ENCODE results near the gene UBE4A.
"Not testable (repeated sequence)": the region's sequence is repeated elsewhere in the genome, so short reads cannot be mapped to it uniquely, and the experiment has no call there.

Gene UBE4A

DNA sequence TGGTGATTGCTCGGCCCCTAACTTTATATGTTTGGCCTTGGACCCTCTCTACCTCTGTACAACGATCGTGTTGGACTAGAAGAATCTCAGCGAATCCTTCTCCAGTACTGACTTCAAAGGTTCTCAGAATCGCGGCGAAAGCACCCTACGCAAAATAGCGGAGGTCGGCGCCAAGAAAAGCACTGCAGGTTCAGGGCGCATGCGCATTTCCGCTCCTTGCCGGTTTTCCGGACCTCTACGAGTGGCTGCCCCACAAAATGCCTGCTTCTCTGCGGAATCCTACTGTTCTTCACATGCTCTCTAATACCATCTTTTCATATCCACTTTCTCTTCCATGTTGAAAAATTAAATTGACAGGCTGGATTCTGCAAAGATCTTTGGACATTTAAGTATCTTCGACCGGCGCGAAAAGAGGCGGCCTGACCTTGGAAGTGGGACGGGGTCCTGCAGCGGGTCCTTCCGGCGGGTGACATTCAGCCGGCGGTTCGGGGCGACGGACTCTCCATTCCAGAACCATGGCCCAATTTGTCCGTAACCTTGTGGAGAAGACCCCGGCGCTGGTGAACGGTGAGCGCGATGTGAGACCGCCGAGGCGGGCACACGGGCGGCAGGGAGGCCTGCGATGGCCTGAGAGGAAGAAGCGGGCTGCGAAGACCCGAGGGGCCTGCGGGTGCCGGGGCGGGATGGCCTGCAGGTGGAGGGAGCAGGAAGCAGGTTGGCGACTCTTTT, 41.9 kb downstream of the UBE4A start, which contains the start of gene ATP5MG:
ATP5MG (plus strand) TSS at position 456 of the 729 bp plus-strand sequence; CDS start at position 516, 60 bp downstream.
- Histone ChIP-seq H3K27ac (ENCODE audit: low read depth, low read length) (peak within 1 kb of the TSS; percentile 79), H3K27me3 (ENCODE audit: insufficient read depth, low read length) (no peaks in the 10 kb centered on the region), H2AFZ (ENCODE audit: low read length, unreplicated experiment) (peak within 1 kb of the TSS; percentile 92), H3K4me1 (ENCODE audit: control insufficient read depth, insufficient read depth, low read length, unreplicated experiment) (peaks cover 26% of the 10 kb centered on the region), H3K4me3 (ENCODE audit: low read depth, low read length) (peak within 1 kb of the TSS; percentile 95), H3K36me3 (ENCODE audit: insufficient read depth, low read length) (no peaks in the 10 kb centered on the region), H3K79me2 (ENCODE audit: control insufficient read depth, insufficient read depth, low read length, unreplicated experiment) (peaks cover 48% of the 10 kb centered on the region)

GRCh38 chr11:118401880-118402590, 42.6 kb downstream of the UBE4A start:
- H3K36me3 ChIP-seq (ENCODE audit: insufficient read depth, low read length): peaks cover 2% of the 10 kb centered on the region; the same call in 1 of the 2 replicates
- H3K27ac ChIP-seq (ENCODE audit: low read depth, low read length): peak overlapping the region; percentile 79
- peak overlapping the region; percentile 95 for H3K4me3 ChIP-seq (ENCODE audit: low read depth, low read length)
- peaks cover 55% of the 10 kb centered on the region for H3K79me2 ChIP-seq (ENCODE audit: control insufficient read depth, insufficient read depth, low read length, unreplicated experiment)
- H2AFZ ChIP-seq (ENCODE audit: low read length, unreplicated experiment): peak overlapping the region; percentile 92
- no peaks in the 10 kb centered on the region for H3K27me3 ChIP-seq (ENCODE audit: insufficient read depth, low read length)
- H3K4me1 ChIP-seq (ENCODE audit: control insufficient read depth, insufficient read depth, low read length, unreplicated experiment): peaks cover 26% of the 10 kb centered on the region

GRCh38 chr11:118402594-118402993, 43.2 kb downstream of the UBE4A start:
- H3K27ac ChIP-seq (ENCODE audit: low read depth, low read length): peak overlapping the region; percentile 79
- H3K4me3 ChIP-seq (ENCODE audit: low read depth, low read length): peak overlapping the region; percentile 95
- not testable (repeated sequence) for H2AFZ ChIP-seq (ENCODE audit: low read length, unreplicated experiment); H3K36me3 ChIP-seq (ENCODE audit: insufficient read depth, low read length); H3K27me3 ChIP-seq (ENCODE audit: insufficient read depth, low read length)
- peaks cover 26% of the 10 kb centered on the region for H3K4me1 ChIP-seq (ENCODE audit: control insufficient read depth, insufficient read depth, low read length, unreplicated experiment)
- H3K79me2 ChIP-seq (ENCODE audit: control insufficient read depth, insufficient read depth, low read length, unreplicated experiment): peaks cover 61% of the 10 kb centered on the region

- H3K36me3 ChIP-seq (ENCODE audit: insufficient read depth, low read length): peaks cover 13% of the 10 kb centered on the region; the same call in 1 of the 2 replicates
- H3K27ac ChIP-seq (ENCODE audit: low read depth, low read length): no peak overlapping the region; the same call in 1 of the 2 replicates
- no peak overlapping the region for H2AFZ ChIP-seq (ENCODE audit: low read length, unreplicated experiment)
- peaks cover 21% of the 10 kb centered on the region for H3K4me1 ChIP-seq (ENCODE audit: control insufficient read depth, insufficient read depth, low read length, unreplicated experiment)
- no peaks in the 10 kb centered on the region for H3K27me3 ChIP-seq (ENCODE audit: insufficient read depth, low read length)
- H3K79me2 ChIP-seq (ENCODE audit: control insufficient read depth, insufficient read depth, low read length, unreplicated experiment): peaks cover 61% of the 10 kb centered on the region
- no peak overlapping the region for H3K4me3 ChIP-seq (ENCODE audit: low read depth, low read length)
Measured at GRCh38 chr11:118406599-118407166, 47.3 kb downstream of the UBE4A start.

DNA sequence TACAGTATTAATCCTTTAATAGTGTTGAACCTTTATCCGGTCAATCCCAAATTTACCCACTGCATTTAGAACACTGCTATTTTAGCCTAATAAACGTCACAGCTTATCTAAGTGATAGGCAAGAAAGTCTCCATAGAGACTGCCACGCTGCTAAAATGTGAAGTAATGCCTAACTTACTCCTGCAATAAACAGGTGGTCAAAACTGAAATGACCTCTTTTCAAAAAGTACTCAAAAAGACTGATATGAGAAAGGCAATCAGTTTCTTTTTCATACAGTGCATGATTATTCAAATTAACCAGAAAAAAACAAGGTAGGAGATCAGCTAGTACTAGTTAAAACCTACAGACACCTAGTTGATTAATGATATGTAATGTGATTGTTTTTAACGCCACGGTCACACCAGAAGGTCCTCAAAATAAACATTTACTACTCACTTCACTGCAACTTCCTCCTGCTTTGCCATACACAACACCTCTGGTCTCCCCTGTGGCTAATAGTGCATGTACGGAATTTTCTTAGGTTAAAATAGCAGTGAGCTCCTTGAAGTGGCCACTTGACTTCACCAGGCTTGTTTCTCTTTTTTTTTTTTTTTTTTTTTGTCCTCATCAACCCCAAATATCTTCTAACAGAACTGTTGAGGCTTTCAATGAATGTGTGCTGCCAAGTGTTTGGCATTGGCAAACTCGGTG, 50.8 kb downstream of the UBE4A start:
- Histone ChIP-seq H3K36me3 (ENCODE audit: insufficient read depth, low read length) (peaks cover 13% of the 10 kb centered on the region; the same call in 1 of the 2 replicates), H3K79me2 (ENCODE audit: control insufficient read depth, insufficient read depth, low read length, unreplicated experiment) (peaks cover 26% of the 10 kb centered on the region), H3K27ac (ENCODE audit: low read depth, low read length) (no peak overlapping the region), H3K4me3 (ENCODE audit: low read depth, low read length) (no peak overlapping the region), H3K4me1 (ENCODE audit: control insufficient read depth, insufficient read depth, low read length, unreplicated experiment) (peaks cover 2% of the 10 kb centered on the region), H3K27me3 (ENCODE audit: insufficient read depth, low read length) (no peaks in the 10 kb centered on the region), H2AFZ (ENCODE audit: low read length, unreplicated experiment) (no peak overlapping the region)

DNA sequence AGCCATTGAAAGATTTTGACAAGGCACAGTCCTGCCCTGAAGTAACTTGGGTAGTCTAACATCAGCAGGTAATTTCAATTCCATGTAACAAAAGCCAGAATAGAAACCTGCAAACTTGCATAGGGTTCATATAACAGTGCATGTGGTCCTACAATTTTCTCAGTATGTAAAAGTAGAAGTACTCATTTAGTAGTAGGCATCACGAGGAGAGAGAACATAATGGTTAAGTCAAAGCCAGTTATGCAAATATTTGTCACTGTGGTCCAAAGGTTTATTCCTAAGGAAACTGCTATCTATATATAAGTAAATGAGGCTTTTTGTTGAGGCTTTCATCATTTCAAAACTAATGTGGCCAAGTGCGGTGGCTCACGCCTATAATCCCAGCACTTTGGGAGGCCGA, 52.1 kb downstream of the UBE4A start:
- no peak overlapping the region for H3K27ac ChIP-seq (ENCODE audit: low read depth, low read length)
- peaks cover 13% of the 10 kb centered on the region; the same call in 1 of the 2 replicates for H3K36me3 ChIP-seq (ENCODE audit: insufficient read depth, low read length)
- H3K27me3 ChIP-seq (ENCODE audit: insufficient read depth, low read length): no peaks in the 10 kb centered on the region
- no peak overlapping the region for H3K4me3 ChIP-seq (ENCODE audit: low read depth, low read length)
- peaks cover 14% of the 10 kb centered on the region for H3K79me2 ChIP-seq (ENCODE audit: control insufficient read depth, insufficient read depth, low read length, unreplicated experiment)
- peaks cover 12% of the 10 kb centered on the region for H3K4me1 ChIP-seq (ENCODE audit: control insufficient read depth, insufficient read depth, low read length, unreplicated experiment)
- H2AFZ ChIP-seq (ENCODE audit: low read length, unreplicated experiment): no peak overlapping the region

DNA sequence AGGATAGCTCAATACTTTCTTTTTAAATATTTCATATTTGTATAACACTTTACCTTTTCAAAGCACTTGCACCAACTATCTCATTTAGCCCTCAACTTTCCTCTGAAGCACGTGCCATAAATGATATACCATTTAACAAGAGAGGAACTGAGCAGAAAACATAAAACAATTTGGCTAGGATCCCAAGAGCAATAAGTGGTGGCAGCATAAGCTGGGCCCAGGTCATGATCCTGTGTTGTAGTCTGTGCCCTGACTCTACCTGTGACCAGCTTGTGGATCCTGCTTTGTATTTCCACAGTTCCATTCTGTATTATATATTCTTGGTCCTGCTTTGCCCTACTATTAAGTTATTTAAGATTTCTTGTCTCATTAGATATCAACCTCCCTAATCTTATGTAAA, 53.5 kb downstream of the UBE4A start:
- no peak overlapping the region for H2AFZ ChIP-seq (ENCODE audit: low read length, unreplicated experiment)
- peaks cover 12% of the 10 kb centered on the region for H3K4me1 ChIP-seq (ENCODE audit: control insufficient read depth, insufficient read depth, low read length, unreplicated experiment)
- no peak overlapping the region for H3K4me3 ChIP-seq (ENCODE audit: low read depth, low read length)
- H3K27me3 ChIP-seq (ENCODE audit: insufficient read depth, low read length): no peaks in the 10 kb centered on the region
- H3K27ac ChIP-seq (ENCODE audit: low read depth, low read length): no peak overlapping the region
- H3K36me3 ChIP-seq (ENCODE audit: insufficient read depth, low read length): 0 out of 2 replicates have a peak, but pooled peaks cover 5% of the 10 kb centered on the region
- H3K79me2 ChIP-seq (ENCODE audit: control insufficient read depth, insufficient read depth, low read length, unreplicated experiment): peaks cover 2% of the 10 kb centered on the region

GRCh38 chr11:118415062-118415738, 55.8 kb downstream of the UBE4A start:
- H3K27me3 ChIP-seq (ENCODE audit: insufficient read depth, low read length): no peaks in the 10 kb centered on the region
- peaks cover 12% of the 10 kb centered on the region for H3K4me1 ChIP-seq (ENCODE audit: control insufficient read depth, insufficient read depth, low read length, unreplicated experiment)
- H3K79me2 ChIP-seq (ENCODE audit: control insufficient read depth, insufficient read depth, low read length, unreplicated experiment): no peaks in the 10 kb centered on the region
- no peaks in the 10 kb centered on the region for H3K36me3 ChIP-seq (ENCODE audit: insufficient read depth, low read length)
- H2AFZ ChIP-seq (ENCODE audit: low read length, unreplicated experiment): no peak overlapping the region
- peak overlapping the region; percentile 48 for H3K27ac ChIP-seq (ENCODE audit: low read depth, low read length)
- no peak overlapping the region for H3K4me3 ChIP-seq (ENCODE audit: low read depth, low read length)

- H3K4me3 ChIP-seq (ENCODE audit: low read depth, low read length): no peak overlapping the region
- H3K27ac ChIP-seq (ENCODE audit: low read depth, low read length): peak overlapping the region; percentile 48
- no peaks in the 10 kb centered on the region for H3K27me3 ChIP-seq (ENCODE audit: insufficient read depth, low read length)
- no peak overlapping the region for H2AFZ ChIP-seq (ENCODE audit: low read length, unreplicated experiment)
- H3K4me1 ChIP-seq (ENCODE audit: control insufficient read depth, insufficient read depth, low read length, unreplicated experiment): peaks cover 12% of the 10 kb centered on the region
- H3K79me2 ChIP-seq (ENCODE audit: control insufficient read depth, insufficient read depth, low read length, unreplicated experiment): no peaks in the 10 kb centered on the region
- no peaks in the 10 kb centered on the region for H3K36me3 ChIP-seq (ENCODE audit: insufficient read depth, low read length)
Measured at GRCh38 chr11:118415739-118416068, 56.3 kb downstream of the UBE4A start.

DNA sequence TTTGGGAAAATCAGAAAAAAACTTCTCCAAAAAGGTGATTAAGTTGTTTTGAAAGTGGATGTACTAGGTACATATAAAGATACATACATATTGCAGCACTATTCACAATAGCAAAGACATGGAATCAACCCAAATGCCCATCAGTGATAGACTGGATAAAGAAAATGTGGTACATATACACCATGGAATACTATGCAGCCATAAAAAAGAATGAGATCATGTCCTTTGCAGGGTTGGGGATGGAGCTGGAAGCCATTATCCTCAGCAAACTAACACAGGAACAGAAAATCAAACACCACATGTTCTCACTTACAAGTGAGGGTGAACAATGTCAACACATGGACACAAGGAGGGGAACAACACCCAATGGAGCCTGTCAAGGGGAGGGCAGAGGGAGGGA, 57.5 kb downstream of the UBE4A start:
- H3K79me2 ChIP-seq (ENCODE audit: control insufficient read depth, insufficient read depth, low read length, unreplicated experiment); H2AFZ ChIP-seq (ENCODE audit: low read length, unreplicated experiment); H3K36me3 ChIP-seq (ENCODE audit: insufficient read depth, low read length); H3K27ac ChIP-seq (ENCODE audit: low read depth, low read length); H3K4me3 ChIP-seq (ENCODE audit: low read depth, low read length); H3K27me3 ChIP-seq (ENCODE audit: insufficient read depth, low read length): not testable (repeated sequence)
- peaks cover 12% of the 10 kb centered on the region for H3K4me1 ChIP-seq (ENCODE audit: control insufficient read depth, insufficient read depth, low read length, unreplicated experiment)

All from ACC112 (cell line).